GM12878 (cell line): Measurements from ENCODE around the gene MYPN. TPM values are rescaled to one million over a fixed set of nuclear protein-coding genes. Genes with fewer than 3 reads are reported as not detected.

ENCODE experiments used
- ATF3 ChIP-seq: IDR thresholded peaks from 2 replicates; pipeline ENCODE4 v1.6.1; 2011; ENCODE audit warnings: low read depth, mild to moderate bottlenecking, low read length, moderate library complexity, borderline replicate concordance; ENCODE audit errors: extremely low read depth
- ATF7 ChIP-seq: fragments of 450-650 bp; IDR thresholded peaks from 2 replicates; pipeline ENCODE4 v1.6.1; 2016; ENCODE audit warnings: low read depth, mild to moderate bottlenecking
- CHD2 ChIP-seq: IDR thresholded peaks from 2 replicates; pipeline ENCODE4 v1.6.1; 2011; ENCODE audit warnings: low read depth, low read length, improper control_type of control experiment, borderline replicate concordance
- DPF2 ChIP-seq: fragments of 450-650 bp; IDR thresholded peaks from 2 replicates; pipeline ENCODE4 v1.6.1; 2017; ENCODE audit warnings: mild to moderate bottlenecking
- EGR1 ChIP-seq, 2 experiments: IDR thresholded peaks; 1 replicate in 1 of 2; 2 replicates in 1 of 2; pipeline ENCODE4 v1.6.1; 2011 to 2012; ENCODE audit warnings: low read depth in 2 of 2, low read length in 2 of 2, borderline replicate concordance in 1 of 2, mild to moderate bottlenecking in 1 of 2, moderate library complexity in 1 of 2
- EP300 ChIP-seq, 2 experiments: fragments of 150-350 bp in 1 of 2; IDR thresholded peaks; 2 replicates each; pipeline ENCODE4 v1.6.1; 2011 to 2012; ENCODE audit warnings: low read depth in 2 of 2, low read length in 2 of 2, borderline replicate concordance in 1 of 2, improper control_type of control experiment in 1 of 2, inconsistent platforms in 1 of 2; ENCODE audit not compliant: control insufficient read depth in 1 of 2
- IRF4 ChIP-seq: IDR thresholded peaks from 2 replicates; pipeline ENCODE4 v1.6.1; 2011; ENCODE audit warnings: low read depth, low read length
- KDM1A ChIP-seq: fragments of 200-600 bp; sonication (generic); IDR thresholded peaks from 2 replicates; pipeline ENCODE4 v1.6.1; 2016; ENCODE audit warnings: borderline replicate concordance
- NFXL1 ChIP-seq: fragments of 450-650 bp; IDR thresholded peaks from 2 replicates; pipeline ENCODE4 v1.6.1; 2017; ENCODE audit warnings: antibody characterized with exemption, mild to moderate bottlenecking, borderline replicate concordance
- NR2C1 ChIP-seq: fragments of 450-650 bp; IDR thresholded peaks from 2 replicates; pipeline ENCODE4 v1.6.1; 2017; ENCODE audit warnings: antibody characterized with exemption, mild to moderate bottlenecking, moderate library complexity
- PML ChIP-seq: IDR thresholded peaks from 2 replicates; pipeline ENCODE4 v1.6.1; 2012; ENCODE audit warnings: low read length, inconsistent platforms
- RELA ChIP-seq: fragments of 450-650 bp; IDR thresholded peaks from 2 replicates; pipeline ENCODE4 v1.8.0; 2014; ENCODE audit warnings: borderline replicate concordance; ENCODE audit not compliant: partially characterized antibody
- SMAD5 ChIP-seq: IDR thresholded peaks from 2 replicates; pipeline ENCODE4 v1.6.1; 2016; ENCODE audit warnings: antibody characterized with exemption, low read depth
- SREBF1 ChIP-seq: IDR thresholded peaks from 2 replicates; pipeline ENCODE4 v1.6.1; 2012; ENCODE audit warnings: mild to moderate bottlenecking, low read length
- SREBF2 ChIP-seq: IDR thresholded peaks from 2 replicates; pipeline ENCODE4 v1.6.1; 2012; ENCODE audit warnings: mild to moderate bottlenecking, low read length
- SRF ChIP-seq, 2 experiments: IDR thresholded peaks; 2 replicates each; pipeline ENCODE4 v1.6.1; 2011; ENCODE audit warnings: low read depth in 2 of 2, low read length in 2 of 2, mild to moderate bottlenecking in 1 of 2, moderate library complexity in 1 of 2
- TARDBP ChIP-seq: IDR thresholded peaks from 2 replicates; pipeline ENCODE4 v1.6.1; 2016; ENCODE audit warnings: borderline replicate concordance
- TCF7 ChIP-seq: IDR thresholded peaks from 2 replicates; pipeline ENCODE4 v1.6.1; 2014; ENCODE audit warnings: antibody characterized with exemption, borderline replicate concordance
- ZNF24 ChIP-seq: fragments of 450-650 bp; IDR thresholded peaks from 2 replicates; pipeline ENCODE4 v1.6.1; 2017; ENCODE audit warnings: antibody characterized with exemption, mild to moderate bottlenecking
- ZNF592 ChIP-seq: fragments of 450-650 bp; IDR thresholded peaks from 2 replicates; pipeline ENCODE4 v1.6.1; 2017; ENCODE audit warnings: mild to moderate bottlenecking, moderate library complexity
- ZSCAN29 ChIP-seq: fragments of 450-650 bp; IDR thresholded peaks from 2 replicates; pipeline ENCODE4 v1.6.1; 2017; ENCODE audit warnings: mild to moderate bottlenecking, moderate library complexity
- polyA plus RNA-seq, 11 experiments: library from polyadenylated mRNA; depleted of rRNA in 4 of 11; unstranded in 6 of 11; stranded (reverse) in 5 of 11; fragments of >200 nt; fragmentation: Nextera tagmentation in 4 of 11; fragmentation: Illumina TruSeq in 1 of 11; extraction: Ambion mirVana in 4 of 11; extraction: Trizol in 1 of 11; gene quantifications; 1 replicate in 1 of 11; 2 replicates in 10 of 11; pipeline versions ENCODE4 v1.2.1 to v1.2.3, GENCODE V29; 2011 to 2016; ENCODE audit warnings: inconsistent platforms in 2 of 11, missing spikeins in 2 of 11, low read depth in 1 of 11
- total RNA-seq, 4 experiments: library from RNA; depleted of rRNA in 3 of 4; stranded (reverse); fragments of >200 nt in 3 of 4; fragmentation: Illumina TruSeq in 1 of 4; extraction: Trizol in 1 of 4; gene quantifications; 2 replicates each; pipeline versions ENCODE4 v1.2.1 to v1.2.3, GENCODE V29; 2013 to 2021
- TF ChIP-seq, protein P1 (sequence below): fragments of 450-650 bp; conservative IDR thresholded peaks from 2 replicates; pipeline ENCODE4 v1.6.1; 2017; ENCODE audit warnings: mild to moderate bottlenecking, moderate library complexity
- TF ChIP-seq, protein P2 (sequence below): IDR thresholded peaks from 2 replicates; pipeline ENCODE4 v1.6.1; 2011; ENCODE audit warnings: borderline replicate concordance, low read depth, mild to moderate bottlenecking, moderate library complexity, mixed read lengths, low read length; ENCODE audit not compliant: insufficient read depth; ENCODE audit errors: extremely low read length

MYPN gene
- total and polyA plus RNA-seq, 10 of the 15 experiments (the other 5 are each of a cell fraction or from before 2014, with no cell fraction given) = 0.01 to 0.02 TPM; not detected in 8

GRCh38 chr10:68163735-68164134 lies 54.4 kb downstream of the MYPN start (continued):
- TF ChIP-seq, protein P1, sequence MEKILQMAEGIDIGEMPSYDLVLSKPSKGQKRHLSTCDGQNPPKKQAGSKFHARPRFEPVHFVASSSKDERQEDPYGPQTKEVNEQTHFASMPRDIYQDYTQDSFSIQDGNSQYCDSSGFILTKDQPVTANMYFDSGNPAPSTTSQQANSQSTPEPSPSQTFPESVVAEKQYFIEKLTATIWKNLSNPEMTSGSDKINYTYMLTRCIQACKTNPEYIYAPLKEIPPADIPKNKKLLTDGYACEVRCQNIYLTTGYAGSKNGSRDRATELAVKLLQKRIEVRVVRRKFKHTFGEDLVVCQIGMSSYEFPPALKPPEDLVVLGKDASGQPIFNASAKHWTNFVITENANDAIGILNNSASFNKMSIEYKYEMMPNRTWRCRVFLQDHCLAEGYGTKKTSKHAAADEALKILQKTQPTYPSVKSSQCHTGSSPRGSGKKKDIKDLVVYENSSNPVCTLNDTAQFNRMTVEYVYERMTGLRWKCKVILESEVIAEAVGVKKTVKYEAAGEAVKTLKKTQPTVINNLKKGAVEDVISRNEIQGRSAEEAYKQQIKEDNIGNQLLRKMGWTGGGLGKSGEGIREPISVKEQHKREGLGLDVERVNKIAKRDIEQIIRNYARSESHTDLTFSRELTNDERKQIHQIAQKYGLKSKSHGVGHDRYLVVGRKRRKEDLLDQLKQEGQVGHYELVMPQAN = no peak
- TF ChIP-seq SREBF2 (no peak), DPF2 (peak; percentile 77), RELA (no peak), SRF (IDR thresholded peaks at IDR 0.05; ENCODE audit: low read depth in 2 of 2, low read length in 2 of 2) (no peak), SMAD5 (no peak), NFXL1 (no peak), KDM1A (no peak), TCF7 (no peak), ZSCAN29 (no peak), ATF7 (peak; percentile 46; the same call in 1 of the 2 replicates), CHD2 (no peak), ZNF592 (0 out of 2 replicates have a peak, but pooled peaks have one; percentile 30), ATF3 (no peak), NR2C1 (peak; percentile 69), TARDBP (no peak), EGR1 (IDR thresholded peaks at IDR 0.05; ENCODE audit: borderline replicate concordance in 1 of 2, low read depth in 2 of 2, low read length in 2 of 2) (no peak), EP300 (IDR thresholded peaks at IDR 0.05; ENCODE audit: borderline replicate concordance in 1 of 2, control insufficient read depth in 1 of 2, low read depth in 2 of 2, low read length in 2 of 2) (peak; percentile 19 to 75; a peak in 1 of 4 replicates), IRF4 (0 out of 2 replicates have a peak, but pooled peaks have one; percentile 31), ZNF24 (no peak), SREBF1 (no peak), PML (no peak)
- TF ChIP-seq, protein P2, sequence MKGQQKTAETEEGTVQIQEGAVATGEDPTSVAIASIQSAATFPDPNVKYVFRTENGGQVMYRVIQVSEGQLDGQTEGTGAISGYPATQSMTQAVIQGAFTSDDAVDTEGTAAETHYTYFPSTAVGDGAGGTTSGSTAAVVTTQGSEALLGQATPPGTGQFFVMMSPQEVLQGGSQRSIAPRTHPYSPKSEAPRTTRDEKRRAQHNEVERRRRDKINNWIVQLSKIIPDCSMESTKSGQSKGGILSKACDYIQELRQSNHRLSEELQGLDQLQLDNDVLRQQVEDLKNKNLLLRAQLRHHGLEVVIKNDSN = no peak
